ENCODE results near the gene IQSEC1.

The IQSEC1 gene

DNA sequence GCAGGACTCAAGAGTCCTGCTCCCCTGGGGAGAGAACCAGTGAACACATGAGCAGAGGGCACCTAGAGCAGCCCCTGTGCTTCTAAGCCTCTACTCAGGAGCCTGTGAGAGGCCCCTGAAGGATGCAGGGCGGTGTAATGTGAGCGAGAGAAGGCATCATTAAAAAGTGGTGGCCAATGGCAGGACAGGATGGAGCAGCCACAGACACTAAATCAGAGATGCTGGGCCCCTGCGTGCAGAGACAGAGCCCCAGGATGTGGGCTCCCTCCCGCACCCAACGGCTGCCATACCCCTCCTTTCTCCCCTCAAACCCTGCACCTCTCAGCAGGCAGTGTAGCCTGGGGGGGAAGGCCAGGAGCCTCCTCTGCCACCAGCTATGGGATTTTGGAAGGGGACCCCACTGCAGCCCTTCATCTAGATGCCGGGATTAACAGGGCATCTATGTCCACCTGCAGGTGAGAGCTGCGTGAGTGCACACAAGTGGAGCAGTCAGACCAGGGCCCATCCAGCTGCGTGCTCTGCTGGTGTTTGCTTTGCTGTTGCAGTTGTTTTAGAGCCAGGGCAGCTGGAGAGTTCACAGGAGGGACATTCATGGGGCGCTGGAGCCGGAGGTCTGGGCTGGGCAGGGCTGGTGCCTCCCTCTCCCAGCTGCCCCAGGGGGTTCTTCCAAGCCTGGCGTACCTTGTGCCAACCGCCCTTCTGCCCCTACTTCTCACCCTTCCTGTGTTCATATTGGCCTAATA, 5.1 kb upstream of the IQSEC1 start:
- H3K27ac ChIP-seq (ENCODE audit: low read depth, low read length): no peak overlapping the region
- no peak overlapping the region for H3K4me3 ChIP-seq (ENCODE audit: low read depth in 1 of 5, low read length in 5 of 5)
- H3K9me3 ChIP-seq (ENCODE audit: control insufficient read depth in 5 of 5, low read length in 5 of 5): no peaks in the 10 kb centered on the region
- H3K4me1 ChIP-seq (ENCODE audit: control insufficient read depth in 5 of 5, insufficient read depth in 5 of 5, low read length in 5 of 5): peaks cover 0 to 62% (median 33%) of the 10 kb centered on the region in 5 donors
- H3K9ac ChIP-seq (ENCODE audit: low read length in 5 of 5): no peak overlapping the region
- peaks cover 0 to 3% (median 0%) of the 10 kb centered on the region in 5 donors for H3K36me3 ChIP-seq (ENCODE audit: control insufficient read depth in 5 of 5, insufficient read depth in 5 of 5, low read length in 5 of 5)
- H3K27me3 ChIP-seq (ENCODE audit: control insufficient read depth in 5 of 5, insufficient read depth in 4 of 5, low read length in 5 of 5): peaks cover 4 to 22% (median 14%) of the 10 kb centered on the region in 5 donors

DNA sequence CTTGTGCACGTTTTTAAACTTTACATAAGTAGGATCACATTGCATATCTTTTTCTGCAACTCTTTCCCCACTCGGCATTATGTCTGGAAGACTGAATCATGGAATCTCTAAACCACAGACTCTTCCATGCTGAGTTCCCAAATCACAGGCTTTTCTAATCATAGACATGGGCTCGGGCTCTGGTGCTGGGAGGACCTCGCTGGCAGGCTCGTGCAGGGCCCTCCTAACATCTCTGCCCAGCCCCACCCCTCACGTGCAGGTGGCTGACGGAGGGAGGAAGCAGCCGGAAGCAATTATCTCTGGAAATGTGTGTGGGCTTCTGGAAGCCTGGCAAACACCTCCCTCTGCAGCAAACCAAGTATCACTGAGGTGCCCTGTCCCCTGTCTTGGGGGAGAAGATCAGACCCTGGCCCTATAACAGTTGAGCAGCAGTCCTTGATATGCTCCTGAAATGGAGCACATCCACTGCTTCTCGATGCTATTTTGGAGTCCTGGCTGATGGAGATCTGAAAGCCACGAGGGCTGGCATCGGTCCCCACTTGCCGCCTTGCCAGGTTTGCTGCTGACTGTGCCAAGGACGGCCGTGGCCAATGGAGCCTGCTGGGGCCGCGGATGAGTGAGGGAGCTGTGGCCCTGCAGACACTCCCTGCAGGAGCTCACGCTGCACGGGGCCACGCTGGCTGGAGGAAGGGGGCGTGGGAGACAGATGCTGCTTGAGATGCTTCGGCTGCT, 4.4 kb upstream of the IQSEC1 start:
- Histone ChIP-seq H3K9ac (ENCODE audit: low read length in 5 of 5) (no peak overlapping the region), H3K4me3 (ENCODE audit: low read depth in 1 of 5, low read length in 5 of 5) (no peak overlapping the region), H3K27ac (ENCODE audit: low read depth, low read length) (no peak overlapping the region), H3K27me3 (ENCODE audit: control insufficient read depth in 5 of 5, insufficient read depth in 4 of 5, low read length in 5 of 5) (peaks cover 4 to 27% (median 14%) of the 10 kb centered on the region in 5 donors), H3K9me3 (ENCODE audit: control insufficient read depth in 5 of 5, low read length in 5 of 5) (no peaks in the 10 kb centered on the region), H3K36me3 (ENCODE audit: control insufficient read depth in 5 of 5, insufficient read depth in 5 of 5, low read length in 5 of 5) (peaks cover 0 to 3% (median 0%) of the 10 kb centered on the region in 5 donors), H3K4me1 (ENCODE audit: control insufficient read depth in 5 of 5, insufficient read depth in 5 of 5, low read length in 5 of 5) (peaks cover 0 to 63% (median 33%) of the 10 kb centered on the region in 5 donors)

DNA sequence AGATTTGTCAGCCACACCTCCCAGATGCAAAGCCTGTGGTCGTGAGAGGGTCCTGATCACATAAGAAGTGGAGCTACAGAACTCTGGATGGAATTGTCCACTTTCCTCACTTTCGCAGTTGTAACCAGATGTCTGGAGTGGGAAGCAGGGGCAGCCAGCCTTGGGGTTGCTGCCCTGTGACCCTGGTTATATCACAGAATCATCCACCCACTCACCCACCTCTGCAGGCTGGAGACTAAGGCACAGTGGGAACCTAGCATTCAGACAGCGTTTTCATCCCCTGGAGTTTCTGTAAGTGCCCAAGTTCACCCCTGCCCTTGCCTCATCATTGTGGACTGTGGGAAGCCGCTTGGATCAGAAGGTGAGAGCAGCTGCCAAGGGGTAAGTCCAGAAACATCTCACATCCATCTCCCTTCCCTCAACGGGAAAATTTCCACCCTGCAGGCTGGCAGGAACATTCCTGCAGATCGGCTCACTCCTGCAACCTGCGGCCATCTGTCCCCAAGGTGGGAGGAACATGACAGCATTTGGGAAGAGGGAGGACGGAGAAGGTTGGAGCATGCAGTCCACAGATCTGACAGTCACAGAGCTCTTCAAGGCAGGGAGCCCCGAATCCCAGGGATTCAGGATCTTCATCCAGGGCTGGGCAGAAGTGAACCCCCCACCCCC, 2.9 kb upstream of the IQSEC1 start:
- H3K27me3 ChIP-seq (ENCODE audit: control insufficient read depth in 5 of 5, insufficient read depth in 4 of 5, low read length in 5 of 5): peaks cover 4 to 31% (median 17%) of the 10 kb centered on the region in 5 donors
- H3K4me1 ChIP-seq (ENCODE audit: control insufficient read depth in 5 of 5, insufficient read depth in 5 of 5, low read length in 5 of 5): peaks cover 0 to 53% (median 32%) of the 10 kb centered on the region in 5 donors
- no peak overlapping the region for H3K27ac ChIP-seq (ENCODE audit: low read depth, low read length)

DNA sequence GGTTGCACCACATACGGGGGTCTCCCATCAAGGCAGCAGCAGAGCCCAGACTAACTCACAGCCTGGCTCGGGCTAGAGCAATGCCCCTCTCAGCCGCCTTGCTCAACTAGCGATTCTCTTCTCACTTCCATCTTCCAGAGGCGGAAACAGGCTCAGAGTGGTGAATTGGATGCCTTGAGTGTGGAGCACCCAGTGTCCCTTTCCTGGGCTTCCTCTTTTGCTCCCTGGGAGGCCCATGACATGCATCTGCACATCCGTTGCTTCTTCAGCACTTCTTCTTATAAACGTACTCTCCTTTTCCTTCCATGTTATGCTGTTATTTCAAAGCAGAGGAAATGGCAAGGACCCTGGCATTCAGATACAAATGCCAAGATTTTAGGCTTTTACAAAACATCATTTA, 2.1 kb upstream of the IQSEC1 start:
- no peak overlapping the region for H3K4me3 ChIP-seq (ENCODE audit: low read depth in 1 of 5, low read length in 5 of 5)
- H3K27ac ChIP-seq (ENCODE audit: low read depth, low read length): no peak overlapping the region
- no peak overlapping the region for H3K9ac ChIP-seq (ENCODE audit: low read length in 5 of 5)
- H3K4me1 ChIP-seq (ENCODE audit: control insufficient read depth in 5 of 5, insufficient read depth in 5 of 5, low read length in 5 of 5): peaks cover 0 to 46% (median 24%) of the 10 kb centered on the region in 5 donors
- H3K36me3 ChIP-seq (ENCODE audit: control insufficient read depth in 5 of 5, insufficient read depth in 5 of 5, low read length in 5 of 5): no peaks in the 10 kb centered on the region
- no peaks in the 10 kb centered on the region for H3K9me3 ChIP-seq (ENCODE audit: control insufficient read depth in 5 of 5, low read length in 5 of 5)
- H3K27me3 ChIP-seq (ENCODE audit: control insufficient read depth in 5 of 5, insufficient read depth in 4 of 5, low read length in 5 of 5): peaks cover 4 to 31% (median 17%) of the 10 kb centered on the region in 5 donors

More for the DNA sequence above, 2.9 kb upstream of the IQSEC1 start:
- no peaks in the 10 kb centered on the region for H3K9me3 ChIP-seq (ENCODE audit: control insufficient read depth in 5 of 5, low read length in 5 of 5)
- H3K36me3 ChIP-seq (ENCODE audit: control insufficient read depth in 5 of 5, insufficient read depth in 5 of 5, low read length in 5 of 5): no peaks in the 10 kb centered on the region
- H3K4me3 ChIP-seq (ENCODE audit: low read depth in 1 of 5, low read length in 5 of 5): no peak overlapping the region
- no peak overlapping the region for H3K9ac ChIP-seq (ENCODE audit: low read length in 5 of 5)

DNA sequence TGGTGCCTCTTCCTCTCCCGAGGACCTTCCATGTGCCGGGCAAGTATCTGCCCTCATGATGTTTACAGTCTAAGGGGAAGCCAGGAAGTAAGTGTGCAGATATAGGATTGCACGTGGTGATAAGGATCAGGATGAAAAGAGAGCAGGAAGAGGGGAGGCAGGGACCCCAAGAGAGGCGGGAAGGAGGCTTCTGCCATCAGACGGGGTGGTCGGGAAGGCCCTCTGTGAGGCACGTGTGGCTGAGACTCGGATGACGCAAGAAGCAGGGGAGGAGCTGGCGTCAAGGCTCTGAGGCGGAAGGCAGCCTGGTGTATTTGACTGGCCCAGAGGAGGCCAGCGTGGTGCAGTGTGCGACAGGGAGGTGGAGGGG, 762 bp upstream of the IQSEC1 start:
- no peak overlapping the region for H3K9ac ChIP-seq (ENCODE audit: low read length in 5 of 5)
- no peaks in the 10 kb centered on the region for H3K36me3 ChIP-seq (ENCODE audit: control insufficient read depth in 5 of 5, insufficient read depth in 5 of 5, low read length in 5 of 5)
- H3K27me3 ChIP-seq (ENCODE audit: control insufficient read depth in 5 of 5, insufficient read depth in 4 of 5, low read length in 5 of 5): peaks cover 4 to 31% (median 17%) of the 10 kb centered on the region in 5 donors
- peaks cover 0 to 49% (median 25%) of the 10 kb centered on the region in 5 donors for H3K4me1 ChIP-seq (ENCODE audit: control insufficient read depth in 5 of 5, insufficient read depth in 5 of 5, low read length in 5 of 5)
- H3K9me3 ChIP-seq (ENCODE audit: control insufficient read depth in 5 of 5, low read length in 5 of 5): no peaks in the 10 kb centered on the region
- H3K4me3 ChIP-seq (ENCODE audit: low read depth in 1 of 5, low read length in 5 of 5): no peak overlapping the region
- no peak overlapping the region for H3K27ac ChIP-seq (ENCODE audit: low read depth, low read length)

DNA sequence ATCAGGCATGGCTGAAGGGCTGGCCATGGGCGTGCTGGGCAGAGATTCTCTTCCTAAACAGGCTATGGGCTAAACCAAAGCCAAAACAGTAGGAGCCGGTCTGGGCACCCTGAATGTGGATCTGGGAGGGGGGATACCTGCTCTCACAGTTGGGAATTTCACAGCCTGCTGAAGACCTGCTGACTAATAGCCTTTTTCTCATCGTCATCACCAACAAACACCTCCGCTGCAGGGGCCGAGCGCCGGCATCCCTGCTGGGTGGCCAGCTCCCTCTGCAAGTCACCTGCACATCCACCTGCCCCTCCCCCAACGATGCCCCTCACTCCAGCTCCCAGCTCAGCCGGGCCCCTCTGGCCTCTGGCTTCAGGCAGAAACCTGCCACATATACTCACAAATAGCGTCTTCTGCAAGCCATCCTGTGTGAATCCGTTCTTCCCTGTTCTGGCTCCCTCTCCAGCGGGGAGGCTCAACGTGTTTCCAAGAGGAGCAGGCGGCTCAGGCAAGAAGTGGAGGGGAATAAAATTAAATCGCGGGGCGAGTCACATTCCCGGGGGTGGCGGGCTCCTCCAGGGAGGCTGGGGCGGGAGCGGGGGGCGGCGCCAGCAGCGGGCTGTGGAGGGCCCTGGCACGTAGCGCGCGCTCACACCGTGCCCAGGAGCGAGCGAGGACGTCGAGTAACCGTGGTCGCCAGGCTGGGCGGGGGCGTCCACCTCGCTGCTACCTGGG, 466 bp downstream of the IQSEC1 start:
- H3K9ac ChIP-seq (ENCODE audit: low read length in 5 of 5): no peak overlapping the region
- no peaks in the 10 kb centered on the region for H3K9me3 ChIP-seq (ENCODE audit: control insufficient read depth in 5 of 5, low read length in 5 of 5)
- no peak overlapping the region for H3K27ac ChIP-seq (ENCODE audit: low read depth, low read length)
- no peaks in the 10 kb centered on the region for H3K36me3 ChIP-seq (ENCODE audit: control insufficient read depth in 5 of 5, insufficient read depth in 5 of 5, low read length in 5 of 5)
- H3K4me3 ChIP-seq (ENCODE audit: low read depth in 1 of 5, low read length in 5 of 5): no peak overlapping the region
- peaks cover 0 to 44% (median 21%) of the 10 kb centered on the region in 5 donors for H3K4me1 ChIP-seq (ENCODE audit: control insufficient read depth in 5 of 5, insufficient read depth in 5 of 5, low read length in 5 of 5)
- H3K27me3 ChIP-seq (ENCODE audit: control insufficient read depth in 5 of 5, insufficient read depth in 4 of 5, low read length in 5 of 5): peaks cover 4 to 31% (median 17%) of the 10 kb centered on the region in 5 donors

DNA sequence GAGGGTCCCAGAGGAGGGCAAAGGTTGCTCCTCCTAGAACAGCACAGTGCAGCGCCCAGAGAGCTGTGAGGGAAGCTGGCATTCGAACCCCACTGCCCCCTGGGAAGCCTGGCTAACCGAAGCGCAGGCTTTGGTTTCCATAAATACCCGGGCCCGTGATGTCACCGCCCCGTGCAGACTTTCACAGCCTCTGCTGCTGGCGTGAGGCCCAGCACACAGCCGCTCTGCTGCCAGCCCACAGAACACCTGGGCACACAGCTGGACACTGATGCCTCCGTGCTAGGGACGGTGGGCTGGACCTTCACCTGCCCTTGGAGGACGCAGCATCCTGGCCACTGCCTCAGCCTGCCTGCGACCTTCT, 1.0 kb downstream of the IQSEC1 start:
- peaks cover 4 to 31% (median 17%) of the 10 kb centered on the region in 5 donors for H3K27me3 ChIP-seq (ENCODE audit: control insufficient read depth in 5 of 5, insufficient read depth in 4 of 5, low read length in 5 of 5)
- H3K4me3 ChIP-seq (ENCODE audit: low read depth in 1 of 5, low read length in 5 of 5): no peak overlapping the region

DNA sequence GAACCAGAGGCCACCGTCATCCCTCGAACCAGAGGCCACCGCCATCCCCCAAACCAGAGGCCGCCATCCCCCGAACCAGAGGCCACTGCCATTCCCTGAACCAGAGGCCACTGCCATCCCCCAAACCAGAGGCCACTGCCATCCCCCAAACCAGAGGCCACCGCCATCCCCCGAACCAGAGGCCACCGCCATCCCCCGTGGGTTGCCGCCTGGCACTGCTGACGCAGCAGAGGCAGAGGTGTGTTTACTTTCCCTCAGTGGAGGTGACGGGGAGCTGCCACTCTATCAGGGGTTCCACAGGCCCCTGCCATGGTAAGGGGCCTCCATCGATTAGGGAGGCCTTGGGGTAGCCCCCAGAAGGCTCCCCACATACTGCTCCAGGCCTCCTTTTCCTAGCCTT, 1.5 kb downstream of the IQSEC1 start:
- no peak overlapping the region for H3K9ac ChIP-seq (ENCODE audit: low read length in 5 of 5)
- H3K27me3 ChIP-seq (ENCODE audit: control insufficient read depth in 5 of 5, insufficient read depth in 4 of 5, low read length in 5 of 5): peaks cover 4 to 31% (median 17%) of the 10 kb centered on the region in 5 donors
- no peak overlapping the region for H3K4me3 ChIP-seq (ENCODE audit: low read depth in 1 of 5, low read length in 5 of 5)
- H3K4me1 ChIP-seq (ENCODE audit: control insufficient read depth in 5 of 5, insufficient read depth in 5 of 5, low read length in 5 of 5): peaks cover 0 to 39% (median 16%) of the 10 kb centered on the region in 5 donors
- H3K27ac ChIP-seq (ENCODE audit: low read depth, low read length): no peak overlapping the region
- no peaks in the 10 kb centered on the region for H3K9me3 ChIP-seq (ENCODE audit: control insufficient read depth in 5 of 5, low read length in 5 of 5)
- no peaks in the 10 kb centered on the region for H3K36me3 ChIP-seq (ENCODE audit: control insufficient read depth in 5 of 5, insufficient read depth in 5 of 5, low read length in 5 of 5)

More for the DNA sequence above, 1.0 kb downstream of the IQSEC1 start:
- Histone ChIP-seq H3K9ac (ENCODE audit: low read length in 5 of 5) (no peak overlapping the region), H3K27ac (ENCODE audit: low read depth, low read length) (no peak overlapping the region), H3K4me1 (ENCODE audit: control insufficient read depth in 5 of 5, insufficient read depth in 5 of 5, low read length in 5 of 5) (peaks cover 0 to 39% (median 16%) of the 10 kb centered on the region in 5 donors), H3K36me3 (ENCODE audit: control insufficient read depth in 5 of 5, insufficient read depth in 5 of 5, low read length in 5 of 5) (no peaks in the 10 kb centered on the region), H3K9me3 (ENCODE audit: control insufficient read depth in 5 of 5, low read length in 5 of 5) (no peaks in the 10 kb centered on the region)

DNA sequence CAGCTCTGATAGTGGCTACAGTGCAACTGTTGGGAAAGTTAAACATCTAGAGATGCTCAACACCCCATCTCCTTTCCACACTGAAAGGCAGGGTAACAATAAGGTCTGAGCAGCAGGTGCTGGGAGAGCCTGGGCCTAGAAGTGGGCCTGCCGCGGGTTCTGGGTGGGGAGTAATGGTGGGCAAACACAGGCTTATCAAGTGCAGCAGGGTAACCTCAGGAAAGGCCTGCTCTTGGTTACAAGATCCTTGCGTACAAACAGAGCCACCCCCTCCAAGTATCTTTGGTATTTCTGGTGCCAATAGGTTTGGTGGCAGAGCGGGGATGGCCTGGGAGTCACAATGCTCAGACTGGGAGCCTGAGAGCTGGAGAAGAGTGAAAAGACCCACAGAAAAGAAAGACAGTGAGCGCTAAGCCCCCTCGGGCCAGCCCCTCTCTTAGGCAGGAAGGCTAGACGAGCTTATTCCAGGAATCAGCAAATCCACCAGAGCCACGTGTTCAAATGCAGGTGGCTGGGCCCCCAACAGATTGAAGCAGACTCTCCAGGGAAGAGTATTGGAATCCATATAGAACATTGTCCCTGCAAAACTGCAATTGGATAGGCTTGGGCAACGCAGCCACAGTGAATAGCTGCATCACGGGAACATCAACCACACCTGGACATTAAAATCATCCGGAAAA, 2.7 kb downstream of the IQSEC1 start:
- H3K36me3 ChIP-seq (ENCODE audit: control insufficient read depth in 5 of 5, insufficient read depth in 5 of 5, low read length in 5 of 5): no peaks in the 10 kb centered on the region
- H3K9ac ChIP-seq (ENCODE audit: low read length in 5 of 5): no peak overlapping the region
- no peak overlapping the region for H3K27ac ChIP-seq (ENCODE audit: low read depth, low read length)
- no peaks in the 10 kb centered on the region for H3K9me3 ChIP-seq (ENCODE audit: control insufficient read depth in 5 of 5, low read length in 5 of 5)
- no peak overlapping the region for H3K4me3 ChIP-seq (ENCODE audit: low read depth in 1 of 5, low read length in 5 of 5)
- H3K4me1 ChIP-seq (ENCODE audit: control insufficient read depth in 5 of 5, insufficient read depth in 5 of 5, low read length in 5 of 5): peaks cover 0 to 32% (median 12%) of the 10 kb centered on the region in 5 donors
- H3K27me3 ChIP-seq (ENCODE audit: control insufficient read depth in 5 of 5, insufficient read depth in 4 of 5, low read length in 5 of 5): peaks cover 4 to 24% (median 17%) of the 10 kb centered on the region in 5 donors
